Measurements from ENCODE around the gene PKHD1.
"Not testable (repeated sequence)": the region's sequence is repeated elsewhere in the genome, so short reads cannot be mapped to it uniquely, and the experiment has no call there.

PKHD1 gene

DNA sequence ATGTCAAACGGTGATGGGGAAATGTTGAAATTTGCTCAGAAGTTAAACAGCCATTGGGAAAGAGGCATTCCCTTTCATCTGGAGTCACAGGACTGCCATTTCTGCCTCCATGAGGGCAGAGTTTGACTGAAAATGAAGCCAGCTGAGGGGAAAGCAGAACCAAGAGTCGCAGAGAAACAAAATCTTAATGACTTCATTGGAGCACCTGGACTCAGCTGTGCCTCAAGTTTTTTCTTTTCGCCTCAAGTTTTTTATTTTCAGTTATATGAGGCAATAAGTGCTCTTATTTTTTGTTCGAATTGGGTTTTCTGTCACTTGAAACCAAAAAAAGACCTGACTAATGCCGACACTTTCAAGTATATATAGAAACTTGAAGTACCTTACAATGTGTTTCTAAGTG lies 161.3 kb downstream of the PKHD1 start:
- no peak for DNase-seq (ENCODE audit: low spot score)

- DNase-seq (ENCODE audit: low spot score), result not testable (repeated sequence)
These were observed 164.9 kb downstream of the PKHD1 start for GRCh38 chr6:51922479-51922878.

DNA sequence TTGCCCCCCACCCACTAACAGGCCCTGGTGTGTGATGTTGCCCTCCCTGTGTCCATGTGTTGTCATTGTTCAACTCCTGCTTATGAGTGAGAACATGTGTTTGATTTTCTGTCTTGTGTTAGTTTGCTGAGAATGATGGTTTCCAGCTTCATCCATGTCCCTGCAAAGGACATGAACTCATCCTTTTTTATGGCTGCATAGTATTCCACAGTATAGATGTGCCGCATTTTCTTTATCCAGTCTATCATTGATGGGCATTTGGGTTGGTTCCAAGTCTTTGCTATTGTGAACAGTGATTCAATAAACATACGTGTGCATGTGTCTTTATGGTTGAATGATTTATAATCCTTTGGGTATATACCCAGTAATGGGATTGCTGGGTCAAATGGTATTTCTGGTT lies 169.1 kb downstream of the PKHD1 start:
- DNase-seq (ENCODE audit: low spot score), result not testable (repeated sequence)

GRCh38 chr6:51915098-51915497 lies 172.3 kb downstream of the PKHD1 start:
- DNase-seq (ENCODE audit: low spot score), result no peak

GRCh38 chr6:51913265-51913664 lies 174.1 kb downstream of the PKHD1 start:
- DNase-seq (ENCODE audit: low spot score), result no peak

GRCh38 chr6:51910851-51911250 lies 176.6 kb downstream of the PKHD1 start:
- no peak for DNase-seq (ENCODE audit: low spot score)

DNA sequence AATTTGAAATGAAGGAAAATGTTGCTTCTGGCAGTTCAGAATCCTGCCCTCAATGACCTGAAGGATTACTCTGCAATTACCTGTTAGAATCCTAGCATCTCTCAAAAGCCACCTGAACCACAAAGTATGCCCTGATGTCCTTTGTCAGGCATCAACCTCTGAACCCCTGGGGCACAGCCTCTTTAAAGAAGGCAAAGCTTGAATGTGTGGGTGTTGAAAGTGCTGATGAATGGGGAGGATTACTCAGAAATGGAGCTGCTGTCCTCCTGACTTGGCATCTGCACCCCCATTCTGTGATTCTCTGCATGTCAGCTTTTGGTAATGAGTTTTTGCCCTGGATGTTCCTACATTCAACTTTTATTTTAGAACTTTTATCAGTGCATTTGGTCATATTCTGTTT lies 179.2 kb downstream of the PKHD1 start:
- DNase-seq (ENCODE audit: low spot score), result no peak

DNA sequence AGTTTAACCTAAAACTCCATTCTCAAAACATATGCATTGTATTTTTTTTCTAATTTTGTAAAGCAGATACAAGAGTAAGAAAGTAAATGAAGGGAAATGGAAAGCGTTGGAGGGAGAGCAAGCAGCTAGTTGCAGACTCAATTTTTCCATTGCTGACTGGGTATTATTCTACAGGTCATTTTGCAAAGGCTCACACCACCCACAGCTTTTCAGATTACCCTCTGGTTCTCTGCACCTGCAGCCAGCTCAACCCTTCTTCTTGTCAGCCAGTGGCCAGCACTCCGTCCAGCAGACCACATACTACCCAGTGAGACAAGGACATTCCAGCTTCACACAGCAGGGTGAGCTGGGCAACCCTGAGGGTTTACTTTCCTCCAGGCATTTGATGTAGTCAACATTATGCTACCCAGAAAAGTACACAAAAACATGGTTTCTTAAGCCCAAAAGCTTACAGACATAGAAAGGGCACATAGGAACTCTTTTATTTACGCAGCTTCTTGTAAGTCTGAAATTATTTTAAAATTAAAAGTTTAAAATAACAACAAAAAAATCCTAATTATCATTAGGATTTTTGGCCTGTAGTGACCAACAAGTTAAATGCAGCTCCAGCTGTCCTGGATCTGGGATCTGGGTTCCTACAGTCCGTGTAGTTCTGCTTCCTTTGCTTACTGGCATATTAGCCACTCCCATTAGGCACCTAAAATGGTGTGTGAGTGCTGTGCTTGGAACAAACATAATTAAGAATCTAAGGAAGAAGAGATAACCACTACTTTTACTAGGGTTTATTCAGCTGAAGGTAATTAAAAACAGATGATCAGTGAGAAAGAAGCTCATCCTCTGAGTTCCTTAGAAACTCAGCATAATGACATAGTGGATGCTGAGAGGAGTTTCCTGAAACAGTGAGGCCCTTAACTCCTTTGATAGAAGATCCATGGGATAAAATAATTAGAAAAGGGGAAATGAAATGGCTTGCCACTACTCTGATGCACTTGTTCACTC lies 185.3 kb downstream of the PKHD1 start:
- DNase-seq (ENCODE audit: low spot score), result no peak

DNA sequence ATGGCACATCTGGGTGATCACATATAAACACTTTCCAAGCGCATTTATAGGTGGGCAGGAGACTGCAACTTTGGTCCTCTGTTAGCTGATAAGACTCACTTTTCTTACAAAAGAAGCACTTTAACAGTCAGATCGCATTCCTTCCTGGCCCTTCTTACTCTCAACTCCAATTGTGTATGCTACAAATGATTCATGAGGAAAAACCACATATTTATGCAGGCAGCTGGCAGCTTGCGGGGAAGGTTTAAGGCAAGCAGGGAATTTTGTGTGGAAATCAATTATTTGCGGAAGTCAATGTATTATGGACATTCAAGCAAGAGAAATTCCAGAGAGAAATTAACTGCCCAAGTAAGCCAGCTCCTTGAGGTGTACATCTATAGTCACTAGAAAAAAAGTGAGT lies 194.0 kb downstream of the PKHD1 start:
- no peak for DNase-seq (ENCODE audit: low spot score)

GRCh38 chr6:51892750-51893149 lies 194.7 kb downstream of the PKHD1 start:
- no peak for DNase-seq (ENCODE audit: low spot score)

GRCh38 chr6:51892339-51892738 lies 195.1 kb downstream of the PKHD1 start:
- DNase-seq (ENCODE audit: low spot score), result no peak

GRCh38 chr6:51891784-51892183 lies 195.6 kb downstream of the PKHD1 start:
- no peak for DNase-seq (ENCODE audit: low spot score)

- DNase-seq (ENCODE audit: low spot score), result no peak
These were observed 199.6 kb downstream of the PKHD1 start for GRCh38 chr6:51887859-51888258.

DNA sequence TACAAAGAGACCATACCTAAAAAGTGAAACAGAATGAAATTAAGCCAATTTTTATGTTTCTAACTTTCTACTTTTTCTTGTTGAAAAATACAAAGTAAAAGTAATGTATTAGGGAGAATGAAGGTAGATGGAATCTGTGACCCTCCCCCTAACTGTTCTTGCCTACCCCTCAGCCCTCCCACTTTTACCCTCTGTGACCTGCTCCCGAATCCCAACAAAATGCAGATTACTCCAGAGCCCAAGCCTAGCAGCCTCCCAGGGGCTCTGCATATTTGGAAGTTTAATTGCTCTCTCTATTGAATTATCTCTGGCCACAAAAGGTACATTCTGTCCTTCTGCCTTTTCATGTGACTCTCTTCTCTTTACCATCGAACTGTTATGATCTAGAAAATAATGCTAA lies 201.5 kb downstream of the PKHD1 start:
- DNase-seq (ENCODE audit: low spot score), result no peak

DNA sequence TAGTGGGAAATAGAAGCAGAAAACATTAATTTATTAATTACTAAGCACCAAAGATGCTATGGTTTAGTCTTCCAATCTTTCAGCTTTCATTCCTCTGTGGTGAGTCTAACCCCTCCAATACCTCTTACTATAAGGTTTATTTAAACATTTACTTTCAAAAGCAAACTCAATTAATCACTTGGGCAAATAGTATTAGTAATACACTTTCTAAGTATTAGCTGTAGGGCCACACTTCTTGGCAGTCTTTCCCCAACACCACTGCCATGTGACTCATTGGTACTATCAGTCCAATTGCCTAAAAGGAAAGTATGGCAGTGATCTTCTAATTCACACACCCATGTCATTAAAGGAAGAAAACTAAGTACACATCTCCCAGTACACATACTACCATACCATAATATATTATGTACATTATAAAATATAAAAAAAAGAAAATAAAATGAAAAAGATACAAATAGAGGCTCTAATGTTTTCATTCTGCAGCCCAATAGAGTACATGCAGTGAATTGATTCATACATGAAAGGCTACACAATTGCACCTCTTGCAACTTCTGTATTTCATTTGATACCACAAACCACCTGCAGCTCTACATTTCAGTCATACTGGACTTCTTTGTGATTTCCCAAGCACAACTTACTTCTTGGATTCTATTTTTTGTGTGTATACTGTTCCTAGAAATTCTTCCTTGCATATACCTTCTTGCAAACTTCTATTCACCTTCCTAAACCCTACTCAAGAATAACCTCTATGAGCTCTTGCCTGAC lies 218.6 kb downstream of the PKHD1 start:
- no peak for DNase-seq (ENCODE audit: low spot score)

- no peak for DNase-seq (ENCODE audit: low spot score)
These were observed 220.5 kb downstream of the PKHD1 start for GRCh38 chr6:51866867-51867266.

GRCh38 chr6:51865996-51866395 lies 221.4 kb downstream of the PKHD1 start:
- no peak for DNase-seq (ENCODE audit: low spot score)

DNA sequence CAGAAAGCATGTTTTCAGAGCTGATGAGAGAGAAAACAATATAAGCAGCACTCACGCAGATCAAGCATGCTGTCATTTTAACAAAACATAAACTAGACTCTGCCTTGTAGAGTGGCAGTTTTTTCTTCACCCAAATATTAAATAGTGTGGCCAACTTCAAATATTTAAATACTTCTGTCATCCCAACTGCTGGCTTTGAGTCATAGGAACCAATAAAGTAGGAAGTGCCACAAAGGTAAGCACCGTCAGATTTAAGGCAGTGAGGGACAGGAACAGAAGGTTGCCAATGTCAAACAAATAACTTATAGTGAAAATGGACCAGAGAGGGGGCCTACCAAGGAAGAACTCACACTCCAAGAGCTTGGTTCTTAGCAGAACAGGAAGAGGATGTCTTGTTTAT lies 222.2 kb downstream of the PKHD1 start:
- DNase-seq (ENCODE audit: low spot score), result no peak

DNA sequence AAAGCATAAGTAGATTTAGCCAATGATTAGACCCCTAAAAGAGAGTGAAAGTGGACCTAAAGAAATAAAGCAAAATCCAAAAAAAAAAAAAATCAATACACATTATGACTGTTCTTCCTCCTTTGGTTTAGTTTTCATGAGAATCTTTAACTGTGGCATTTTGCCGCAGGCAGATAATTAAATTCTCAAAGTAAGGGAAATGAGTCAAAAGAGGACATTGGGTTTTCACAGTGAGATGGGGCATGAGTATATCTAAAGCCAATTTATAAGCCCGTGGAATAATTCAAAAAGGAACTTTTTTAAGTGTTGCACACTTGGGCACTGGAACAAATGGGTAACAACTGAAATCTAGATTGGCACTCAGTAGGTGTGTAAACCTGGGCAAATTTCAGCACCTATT lies 230.3 kb downstream of the PKHD1 start:
- DNase-seq (ENCODE audit: low spot score), result no peak

DNA sequence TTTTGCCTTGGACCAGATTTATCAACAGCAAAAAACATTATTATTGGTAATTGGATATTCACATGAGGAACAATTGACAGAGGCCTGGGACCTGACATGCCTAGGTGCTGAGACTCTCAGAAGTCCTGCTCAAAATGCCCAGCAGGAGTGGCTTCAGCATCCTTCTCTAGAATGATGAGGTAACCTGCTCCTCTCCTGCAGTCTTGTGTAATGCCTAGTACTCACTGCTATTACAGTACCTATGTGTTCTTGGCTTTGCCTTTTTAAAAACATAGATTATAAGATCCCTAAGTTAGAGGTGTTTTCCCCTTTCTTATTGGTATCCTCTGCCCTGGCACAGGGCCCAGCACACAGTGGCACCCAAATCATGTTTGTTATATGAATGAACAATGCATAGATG lies 230.9 kb downstream of the PKHD1 start:
- DNase-seq (ENCODE audit: low spot score), result no peak

- peak; percentile 50 for DNase-seq (ENCODE audit: low spot score)
These were observed 231.9 kb downstream of the PKHD1 start for GRCh38 chr6:51855310-51856082.

DNA sequence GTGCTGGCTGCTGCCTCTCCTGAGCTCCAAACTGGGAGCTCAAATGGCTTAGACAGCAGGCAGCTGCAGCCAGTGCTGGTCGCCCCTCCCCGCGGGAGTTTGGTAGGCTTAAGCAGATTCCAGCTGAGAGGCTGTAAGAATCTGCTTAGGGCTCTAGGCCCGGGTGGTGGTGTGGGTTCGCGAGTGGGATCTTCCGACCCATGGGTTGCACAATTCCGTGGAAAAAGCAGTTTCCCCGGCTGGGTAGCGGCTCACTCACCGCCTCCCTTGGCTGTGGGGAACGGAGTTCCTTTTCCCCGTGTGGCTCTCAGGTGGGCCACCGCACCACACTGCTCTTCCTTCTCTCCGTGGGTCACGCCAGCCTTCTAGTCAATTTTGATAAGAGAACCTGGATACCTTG lies 232.5 kb downstream of the PKHD1 start:
- DNase-seq (ENCODE audit: low spot score), result no peak

Measured in germinal center (tissue), 1 donor.